ENCODE results near the gene LAMB4. TPM values are rescaled to one million over a fixed set of nuclear protein-coding genes. Genes with fewer than 3 reads are reported as not detected.

The LAMB4 gene
- total RNA-seq, 2 donors from 2014 or later: 0.85 TPM; not detected in 1

GRCh38 chr7:108158776-108159175 is 28.6 kb upstream of the LAMB4 start:
- 53% methylated on average over 1 of the region's 1 CpG for WGBS
- no peak overlapping the region for H3K4me3 ChIP-seq
- DNase-seq (ENCODE audit: low spot score): no peak
- no peaks in the 10 kb centered on the region for H3K4me1 ChIP-seq (replicated peaks)
- no peaks in the 10 kb centered on the region for H3K27me3 ChIP-seq (replicated peaks; ENCODE audit: insufficient read depth)
- no peak overlapping the region for H3K27ac ChIP-seq
- no peaks in the 10 kb centered on the region for H3K9me3 ChIP-seq
- H3K36me3 ChIP-seq: no peaks in the 10 kb centered on the region
- TF ChIP-seq POLR2A (IDR thresholded peaks at IDR 0.05): no peak
- TF ChIP-seq CTCF (IDR thresholded peaks at IDR 0.05): no peak
- TF ChIP-seq POLR2AphosphoS5 (IDR thresholded peaks at IDR 0.05): no peak
- intact Hi-C loops (cut with DNase I): no loop called here

- no peaks in the 10 kb centered on the region for H3K27me3 ChIP-seq (replicated peaks; ENCODE audit: insufficient read depth)
- H3K27ac ChIP-seq: no peak overlapping the region
- TF ChIP-seq POLR2AphosphoS5 (IDR thresholded peaks at IDR 0.05): no peak
- TF ChIP-seq CTCF (IDR thresholded peaks at IDR 0.05): no peak
- TF ChIP-seq POLR2A (IDR thresholded peaks at IDR 0.05): no peak
- intact Hi-C loops (cut with DNase I): no loop called here
- no peaks in the 10 kb centered on the region for H3K36me3 ChIP-seq
- WGBS: 93% methylated on average over 4 of the region's 4 CpGs
- H3K4me1 ChIP-seq (replicated peaks): no peaks in the 10 kb centered on the region
- no peaks in the 10 kb centered on the region for H3K9me3 ChIP-seq
- no peak for DNase-seq (ENCODE audit: low spot score)
- no peak overlapping the region for H3K4me3 ChIP-seq
Measured at GRCh38 chr7:108157606-108158335, 27.6 kb upstream of the LAMB4 start.

- intact Hi-C loops (cut with DNase I): no loop called here
- no peak for TF ChIP-seq POLR2A (IDR thresholded peaks at IDR 0.05)
- TF ChIP-seq CTCF (IDR thresholded peaks at IDR 0.05): no peak
- TF ChIP-seq POLR2AphosphoS5 (IDR thresholded peaks at IDR 0.05): no peak
- H3K27me3 ChIP-seq (replicated peaks; ENCODE audit: insufficient read depth): no peaks in the 10 kb centered on the region
- H3K9me3 ChIP-seq: no peaks in the 10 kb centered on the region
- no peaks in the 10 kb centered on the region for H3K36me3 ChIP-seq
- no peak for DNase-seq (ENCODE audit: low spot score)
- H3K27ac ChIP-seq: no peak overlapping the region
- no peak overlapping the region for H3K4me3 ChIP-seq
- H3K4me1 ChIP-seq (replicated peaks): no peaks in the 10 kb centered on the region
- 84% methylated on average over 3 of the region's 3 CpGs for WGBS
Measured at GRCh38 chr7:108156897-108157605, 26.9 kb upstream of the LAMB4 start.

GRCh38 chr7:108152198-108152597 is 22.0 kb upstream of the LAMB4 start:
- Histone ChIP-seq H3K27ac (no peak overlapping the region), H3K4me1 (replicated peaks) (no peaks in the 10 kb centered on the region), H3K27me3 (replicated peaks; ENCODE audit: insufficient read depth) (no peaks in the 10 kb centered on the region), H3K9me3 (no peaks in the 10 kb centered on the region), H3K4me3 (no peak overlapping the region), H3K36me3 (no peaks in the 10 kb centered on the region)
- TF ChIP-seq POLR2AphosphoS5 (IDR thresholded peaks at IDR 0.05): no peak
- no peak for TF ChIP-seq POLR2A (IDR thresholded peaks at IDR 0.05)
- TF ChIP-seq CTCF (IDR thresholded peaks at IDR 0.05): no peak
- DNase-seq (ENCODE audit: low spot score): no peak
- intact Hi-C loops (cut with DNase I): no loop called here
- WGBS: 55% methylated on average over 3 of the region's 3 CpGs

All from prostate gland (tissue), 2 donors.